H1 (cell line): ENCODE measurements around the gene ARHGEF10L. TPM values are rescaled to one million over a fixed set of nuclear protein-coding genes. Genes with fewer than 3 reads are reported as not detected.

Experiments
- CTCF ChIA-PET: fragments of 300-600 bp; sonication (Branson Sonifier 250); formaldehyde crosslinking; loops from one replicate; lab custom pipeline; 2021; ENCODE audit not compliant: partially characterized antibody; lab: Charles Lee
- POLR2A ChIA-PET: fragments of 300-600 bp; sonication (Branson Sonifier 250); formaldehyde crosslinking; loops from one replicate; lab custom pipeline; 2021; ENCODE audit warnings: inconsistent platforms; ENCODE audit not compliant: partially characterized antibody; lab: Charles Lee
- DNase-seq, 2 experiments: peaks; one replicate each; pipeline versions ENCODE4 v3.0.0 to v3.0.0-alpha.2; 2010 to 2022; ENCODE audit warnings: low spot score in 2 of 2, low read depth in 1 of 2, mixed read lengths in 1 of 2
- FAIRE-seq: peaks from 2 replicates; lab custom pipeline; 2011; peaks lifted over from hg19 to GRCh38; lab: Jason Lieb, UNC
- H2AFZ ChIP-seq: 2 replicates; pipeline ENCODE4 v1.8.1; 2012; ENCODE audit warnings: low read length, inconsistent platforms
- H2AK5ac ChIP-seq: 2 replicates; pipeline ENCODE4 v1.6.1; 2013; ENCODE audit warnings: low read depth, low read length
- H2BK120ac ChIP-seq: replicated peaks from 2 replicates; pipeline ENCODE3; 2013; ENCODE audit warnings: low read depth, low read length, inconsistent platforms
- H2BK12ac ChIP-seq: 2 replicates; pipeline ENCODE4 v1.6.1; 2013; ENCODE audit warnings: low read depth, low read length
- H2BK15ac ChIP-seq: 2 replicates; pipeline ENCODE4 v1.6.1; 2013; ENCODE audit warnings: low read length
- H2BK20ac ChIP-seq: 2 replicates; pipeline ENCODE4 v1.6.1; 2013; ENCODE audit warnings: low read length
- H2BK5ac ChIP-seq: 2 replicates; pipeline ENCODE4 v1.6.1; 2013; ENCODE audit warnings: low read depth, low read length
- H3K14ac ChIP-seq: 2 replicates; pipeline ENCODE4 v1.6.1; 2013; ENCODE audit warnings: inconsistent platforms; ENCODE audit not compliant: insufficient read length
- H3K18ac ChIP-seq: 2 replicates; pipeline ENCODE4 v1.6.1; 2013; ENCODE audit warnings: low read length; ENCODE audit errors: extremely low read depth
- H3K23ac ChIP-seq: 2 replicates; pipeline ENCODE4 v1.6.1; 2013; ENCODE audit warnings: inconsistent platforms; ENCODE audit not compliant: insufficient read length
- H3K23me2 ChIP-seq: 2 replicates; pipeline ENCODE4 v1.6.1; 2013; ENCODE audit warnings: low read depth, low read length
- H3K27ac ChIP-seq: 2 replicates; pipeline ENCODE4 v1.6.1; 2011; ENCODE audit warnings: low read depth, low read length, inconsistent platforms
- H3K27me3 ChIP-seq, 4 experiments: replicated peaks in 1 of 4; 1 replicate in 1 of 4; 2 replicates in 3 of 4; pipeline versions ENCODE4 v1.6.1 to v1.8.1; 2011 to 2013; ENCODE audit warnings: low read length in 3 of 4, mild to moderate bottlenecking in 3 of 4, inconsistent platforms in 2 of 4, mixed read lengths in 2 of 4, moderate library complexity in 1 of 4; ENCODE audit not compliant: control insufficient read depth in 3 of 4, insufficient read depth in 3 of 4; ENCODE audit errors: extremely low read depth in 1 of 4
- H3K36me3 ChIP-seq, 4 experiments: 2 replicates each; pipeline versions ENCODE4 v1.6.1 to v1.8.1; 2011 to 2013; ENCODE audit warnings: mild to moderate bottlenecking in 4 of 4, low read length in 3 of 4, moderate library complexity in 2 of 4, control low read depth in 1 of 4, inconsistent platforms in 1 of 4; ENCODE audit not compliant: insufficient read depth in 4 of 4, control insufficient read depth in 2 of 4
- H3K4ac ChIP-seq: replicated peaks from 2 replicates; pipeline ENCODE3; 2013; ENCODE audit warnings: low read length, low read depth, mixed read lengths, inconsistent platforms; ENCODE audit not compliant: insufficient read length
- H3K4me1 ChIP-seq, 4 experiments: replicated peaks in 1 of 4; 1 replicate in 1 of 4; 2 replicates in 3 of 4; pipeline versions ENCODE4 v1.6.1 to v1.8.1; 2011 to 2013; ENCODE audit warnings: low read length in 3 of 4, inconsistent platforms in 2 of 4, mixed read lengths in 1 of 4; ENCODE audit not compliant: insufficient read depth in 4 of 4, control insufficient read depth in 3 of 4
- H3K4me2 ChIP-seq, 2 experiments: 2 replicates each; pipeline versions ENCODE4 v1.6.1 to v1.8.1; 2011 to 2013; ENCODE audit warnings: low read depth in 2 of 2, low read length in 2 of 2, control low read depth in 1 of 2, inconsistent platforms in 1 of 2, mild to moderate bottlenecking in 1 of 2; ENCODE audit not compliant: insufficient read depth in 1 of 2
- H3K4me3 ChIP-seq, 4 experiments: fragments of 200-600, 300-600 bp in 1 of 4; sonication (generic), shearing (Covaris generic), sonication (Bioruptor Twin) in 1 of 4; 2 replicates each; pipeline versions ENCODE4 v1.5.1 to v1.8.1; 2011 to 2016; ENCODE audit warnings: low read length in 4 of 4, low read depth in 3 of 4, control low read depth in 2 of 4, inconsistent platforms in 2 of 4, mild to moderate bottlenecking in 2 of 4, mixed read lengths in 1 of 4, moderate library complexity in 1 of 4; ENCODE audit not compliant: insufficient read depth in 2 of 4; ENCODE audit errors: extremely low read depth in 1 of 4
- H3K56ac ChIP-seq: replicated peaks from 2 replicates; pipeline ENCODE3; 2013; ENCODE audit warnings: low read depth, mild to moderate bottlenecking, mixed read lengths, low read length, inconsistent platforms; ENCODE audit not compliant: insufficient read length
- H3K79me1 ChIP-seq: 2 replicates; pipeline ENCODE4 v1.6.1; 2013; ENCODE audit warnings: low read depth, low read length, control low read depth
- H3K79me2 ChIP-seq, 2 experiments: 2 replicates each; pipeline versions ENCODE4 v1.6.1 to v1.8.1; 2012 to 2013; ENCODE audit warnings: low read length in 2 of 2, mild to moderate bottlenecking in 2 of 2, inconsistent platforms in 1 of 2; ENCODE audit not compliant: insufficient read depth in 2 of 2, control insufficient read depth in 1 of 2
- H3K9ac ChIP-seq, 4 experiments: replicated peaks in 1 of 4; 1 replicate in 1 of 4; 2 replicates in 3 of 4; pipeline versions ENCODE4 v1.6.1 to v1.8.1; 2011 to 2013; ENCODE audit warnings: low read depth in 3 of 4, low read length in 3 of 4, control low read depth in 2 of 4, mild to moderate bottlenecking in 2 of 4, moderate library complexity in 2 of 4, inconsistent platforms in 1 of 4; ENCODE audit errors: extremely low read depth in 1 of 4
- H3K9me3 ChIP-seq, 2 experiments: 2 replicates each; pipeline versions ENCODE4 v1.6.1 to v1.8.1; 2012 to 2013; ENCODE audit warnings: mild to moderate bottlenecking in 2 of 2, moderate library complexity in 2 of 2, control low read depth in 1 of 2, inconsistent platforms in 1 of 2, low read depth in 1 of 2, low read length in 1 of 2, mixed read lengths in 1 of 2; ENCODE audit not compliant: insufficient read depth in 2 of 2
- H4K20me1 ChIP-seq, 2 experiments: replicated peaks in 1 of 2; 2 replicates each; pipeline versions ENCODE3 to v1.8.1; 2011 to 2013; ENCODE audit warnings: inconsistent platforms in 2 of 2, low read length in 2 of 2, mild to moderate bottlenecking in 1 of 2; ENCODE audit not compliant: insufficient read depth in 2 of 2, control insufficient read depth in 1 of 2
- H4K5ac ChIP-seq: 2 replicates; pipeline ENCODE4 v1.6.1; 2013; ENCODE audit warnings: low read length, low read depth, mixed read lengths, inconsistent platforms; ENCODE audit not compliant: insufficient read length
- H4K8ac ChIP-seq: 2 replicates; pipeline ENCODE4 v1.8.0; 2013; ENCODE audit warnings: mild to moderate bottlenecking, moderate library complexity, low read length, inconsistent platforms; ENCODE audit not compliant: insufficient read depth; ENCODE audit errors: extremely low read depth
- H4K91ac ChIP-seq: replicated peaks from 2 replicates; pipeline ENCODE3; 2013; ENCODE audit warnings: low read length, mixed read lengths, inconsistent platforms; ENCODE audit not compliant: insufficient read length
- BCL11A ChIP-seq, 2 experiments: IDR thresholded peaks; one replicate each; pipeline ENCODE4 v1.6.1; 2011; ENCODE audit warnings: low read depth in 2 of 2, low read length in 2 of 2, mild to moderate bottlenecking in 2 of 2
- CBX5 ChIP-seq: fragments of 300-800, 300-1000 bp; sonication (generic); IDR thresholded peaks from 2 replicates; pipeline ENCODE4 v1.7.1; 2016; ENCODE audit warnings: antibody characterized with exemption, low read length, low read depth
- GABPA ChIP-seq: IDR thresholded peaks from 2 replicates; pipeline ENCODE4 v1.6.1; 2011; ENCODE audit warnings: mild to moderate bottlenecking, low read length, moderate library complexity, borderline replicate concordance; ENCODE audit not compliant: insufficient read depth
- KDM4A ChIP-seq: IDR thresholded peaks from one replicate; pipeline ENCODE4 v1.7.1; 2012; ENCODE audit warnings: low read depth, mild to moderate bottlenecking, moderate library complexity, low read length, inconsistent platforms; ENCODE audit not compliant: severe bottlenecking
- KDM5A ChIP-seq: fragments of 200-600 bp; IDR thresholded peaks from 2 replicates; pipeline ENCODE4 v1.7.1; 2012; ENCODE audit warnings: mild to moderate bottlenecking, low read length, inconsistent platforms, mixed read lengths
- NANOG ChIP-seq: IDR thresholded peaks from 2 replicates; pipeline ENCODE4 v1.6.1; 2011; ENCODE audit warnings: low read length, low read depth, mild to moderate bottlenecking, inconsistent platforms; ENCODE audit not compliant: insufficient read depth, poor library complexity, severe bottlenecking
- RAD21 ChIP-seq, 2 experiments: IDR thresholded peaks in 1 of 2; conservative IDR thresholded peaks in 1 of 2; 2 replicates each; pipeline ENCODE4 v1.6.1; 2011; ENCODE audit warnings: low read depth in 2 of 2, low read length in 2 of 2, improper control_type of control experiment in 1 of 2, inconsistent platforms in 1 of 2, mild to moderate bottlenecking in 1 of 2, moderate library complexity in 1 of 2
- SP4 ChIP-seq: IDR thresholded peaks from 2 replicates; pipeline ENCODE4 v1.6.1; 2012; ENCODE audit warnings: low read length, inconsistent platforms
- WGBS, 2 experiments: shearing (Covaris generic) in 1 of 2; methylation state at CpG; one replicate each; pipeline versions ENCODE4 v1.1.6 to v1.1.7; 2013 to 2015; ENCODE audit warnings: low lambda C conversion rate in 2 of 2, mixed read lengths in 2 of 2, inconsistent platforms in 1 of 2, low coverage in 1 of 2, missing lambda C conversion rate in 1 of 2; ENCODE audit not compliant: insufficient replicate concordance in 2 of 2, insufficient coverage in 1 of 2, insufficient read length in 1 of 2; ENCODE audit errors: extremely low coverage in 1 of 2, missing lambda C conversion rate in 1 of 2; 5-methylcytosine and 5-hydroxymethylcytosine counted together
- polyA plus RNA-seq, 7 experiments: library from polyadenylated mRNA; depleted of rRNA in 3 of 7; stranded (reverse) in 5 of 7; unstranded in 2 of 7; fragments of >200 nt in 5 of 7; fragments of 200-250 nt in 2 of 7; gene quantifications; 1 replicate in 5 of 7; 2 replicates in 1 of 7; 4 replicates in 1 of 7; pipeline versions ENCODE4 v1.2.1 to v1.2.3, GENCODE V29; 2011 to 2013; ENCODE audit warnings: missing spikeins in 2 of 7, mixed read lengths in 2 of 7
- total RNA-seq: library from RNA; stranded (reverse); fragmentation: NEBNext Ultra II Directional; extraction: Animal tissue kit (Norgen Biotek cat#: 25700); gene quantifications from 2 replicates; pipeline ENCODE4 v1.2.1, GENCODE V29; 2021
- TF ChIP-seq, protein P1 (sequence below): IDR thresholded peaks from 2 replicates; pipeline ENCODE4 v1.6.1; 2012; ENCODE audit warnings: inconsistent platforms
- TF ChIP-seq, protein P2 (sequence below): IDR thresholded peaks from 2 replicates; pipeline ENCODE4 v1.6.1; 2012; ENCODE audit warnings: low read length, inconsistent platforms

Gene ARHGEF10L
- total and polyA plus RNA-seq, 2 of the 8 experiments (the other 6 are each of a cell fraction or from before 2014, with no cell fraction given), result 33.6 to 39.6 TPM

DNA sequence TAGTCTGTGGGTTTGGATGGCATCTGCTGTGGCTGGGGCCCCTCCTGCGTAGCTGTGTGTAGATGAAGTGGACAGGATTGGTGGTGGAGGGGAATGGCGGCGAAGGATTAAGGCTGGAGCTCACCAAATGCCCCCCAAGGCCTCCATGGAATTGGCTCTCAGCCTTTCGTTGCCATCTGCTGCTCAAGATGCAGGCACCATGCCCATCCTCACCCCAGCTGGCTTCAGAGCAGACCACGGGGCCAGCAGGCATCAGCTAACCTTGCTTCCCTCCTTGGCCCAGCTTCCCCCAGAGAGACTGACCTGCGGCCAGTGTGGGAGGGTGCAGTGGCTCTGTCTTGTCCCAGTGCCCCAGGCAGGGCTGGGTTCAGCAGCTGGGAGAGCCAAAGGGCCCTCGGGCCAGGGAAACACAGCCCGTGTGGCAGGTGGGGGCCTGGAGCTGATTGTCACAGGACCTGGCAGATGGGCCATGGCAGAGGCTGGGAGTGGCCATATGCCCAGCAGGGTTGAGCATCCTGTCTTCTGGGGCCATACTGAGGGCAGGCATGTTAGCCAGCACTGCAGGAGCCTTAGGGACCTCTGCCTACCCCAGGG lies 148.8 kb downstream of the ARHGEF10L start:
- Histone ChIP-seq H4K91ac (no peak overlapping the region), H2BK12ac (no peak overlapping the region), H3K36me3 (peaks cover 0 to 14% (median 5%) of the 10 kb centered on the region in 4 experiments; a peak in 2 of 8 replicates), H3K4me3 (no peak overlapping the region), H2AFZ (no peak overlapping the region), H3K9me3 (no peaks in the 10 kb centered on the region), H3K79me1 (no peaks in the 10 kb centered on the region), H3K23ac (no peak overlapping the region), H4K5ac (no peak overlapping the region), H3K27ac (no peak overlapping the region), H4K20me1 (peaks cover 0 to 10% of the 10 kb centered on the region in 2 experiments), H2BK20ac (no peak overlapping the region), H2AK5ac (no peak overlapping the region), H3K18ac (no peak overlapping the region), H4K8ac (no peak overlapping the region), H3K56ac (no peak overlapping the region), H3K79me2 (no peaks in the 10 kb centered on the region), H3K9ac (no peak overlapping the region), H3K14ac (no peak overlapping the region), H2BK5ac (no peak overlapping the region), H3K23me2 (no peaks in the 10 kb centered on the region), H3K4me1 (peaks cover 0 to 13% (median 5%) of the 10 kb centered on the region in 4 experiments; a peak in 5 of 7 replicates), H2BK120ac (no peak overlapping the region), H2BK15ac (no peak overlapping the region), H3K4me2 (no peak overlapping the region), H3K4ac (no peak overlapping the region), H3K27me3 (no peaks in the 10 kb centered on the region)
- CTCF ChIA-PET, result interaction anchor here (0.8 to 10.6 kb wide), 3 partner anchors 8 to 28 kb away, joined by 3 to 127 read pairs (median 52); no protein-coding TSS in a partner anchor
- 93% methylated on average over 7 of the region's 8 CpGs; no CpG with 5 or more reads in 1 of the 2 experiments for WGBS, 2 experiments
- POLR2A ChIA-PET, result no interaction called here
- FAIRE-seq (no peak), DNase-seq (no peak)
- TF ChIP-seq KDM4A, result no peak
- no peak for TF ChIP-seq KDM5A
- no peak for TF ChIP-seq RAD21 (IDR thresholded peaks at IDR 0.05 in 1 of 2, conservative IDR thresholded peaks at IDR 0.05 in 1 of 2; ENCODE audit: low read depth in 2 of 2, low read length in 2 of 2)
- TF ChIP-seq SP4, result no peak
- TF ChIP-seq CBX5, result no peak
- no peak for TF ChIP-seq BCL11A (IDR thresholded peaks at IDR 0.05; ENCODE audit: low read depth in 2 of 2, low read length in 2 of 2)
- no peak for TF ChIP-seq GABPA
- no peak for TF ChIP-seq NANOG
- TF ChIP-seq, protein P1, sequence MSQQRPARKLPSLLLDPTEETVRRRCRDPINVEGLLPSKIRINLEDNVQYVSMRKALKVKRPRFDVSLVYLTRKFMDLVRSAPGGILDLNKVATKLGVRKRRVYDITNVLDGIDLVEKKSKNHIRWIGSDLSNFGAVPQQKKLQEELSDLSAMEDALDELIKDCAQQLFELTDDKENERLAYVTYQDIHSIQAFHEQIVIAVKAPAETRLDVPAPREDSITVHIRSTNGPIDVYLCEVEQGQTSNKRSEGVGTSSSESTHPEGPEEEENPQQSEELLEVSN, result no peak
- TF ChIP-seq, protein P2, sequence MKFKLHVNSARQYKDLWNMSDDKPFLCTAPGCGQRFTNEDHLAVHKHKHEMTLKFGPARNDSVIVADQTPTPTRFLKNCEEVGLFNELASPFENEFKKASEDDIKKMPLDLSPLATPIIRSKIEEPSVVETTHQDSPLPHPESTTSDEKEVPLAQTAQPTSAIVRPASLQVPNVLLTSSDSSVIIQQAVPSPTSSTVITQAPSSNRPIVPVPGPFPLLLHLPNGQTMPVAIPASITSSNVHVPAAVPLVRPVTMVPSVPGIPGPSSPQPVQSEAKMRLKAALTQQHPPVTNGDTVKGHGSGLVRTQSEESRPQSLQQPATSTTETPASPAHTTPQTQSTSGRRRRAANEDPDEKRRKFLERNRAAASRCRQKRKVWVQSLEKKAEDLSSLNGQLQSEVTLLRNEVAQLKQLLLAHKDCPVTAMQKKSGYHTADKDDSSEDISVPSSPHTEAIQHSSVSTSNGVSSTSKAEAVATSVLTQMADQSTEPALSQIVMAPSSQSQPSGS, result no peak
